ENCODE results near the gene C17orf107.

Gene C17orf107

GRCh38 chr17:4940555-4941318, 41.4 kb downstream of the C17orf107 start:
- Histone ChIP-seq H2AFZ (ENCODE audit: low read length) (peak overlapping the region; percentile 90), H2BK12ac (ENCODE audit: low read length) (no peak overlapping the region), H4K91ac (ENCODE audit: low read depth, low read length, poor library complexity) (no peak overlapping the region), H3K4me1 (ENCODE audit: control insufficient read depth in 2 of 2, insufficient read depth in 1 of 2, low read depth in 1 of 2, low read length in 2 of 2) (peaks cover 12% of the 10 kb centered on the region in 2 donors), H3K79me1 (ENCODE audit: low read depth, low read length) (peaks cover 24% of the 10 kb centered on the region), H3K4ac (ENCODE audit: low read length) (peak overlapping the region; percentile 30), H3K9ac (ENCODE audit: low read depth, low read length, poor library complexity) (peak overlapping the region; percentile 95), H2BK15ac (ENCODE audit: low read length) (no peak overlapping the region), H2BK5ac (ENCODE audit: low read length) (no peak overlapping the region), H3K14ac (ENCODE audit: low read length) (no peak overlapping the region), H4K8ac (ENCODE audit: low read depth, low read length) (no peak overlapping the region), H3K4me2 (ENCODE audit: insufficient read depth, low read length, poor library complexity, severe bottlenecking) (peak overlapping the region; percentile 95), H2BK120ac (ENCODE audit: low read depth, low read length) (no peak overlapping the region), H3K9me3 (replicated peaks in 1 of 2; ENCODE audit: control insufficient read depth in 2 of 2, insufficient read depth in 1 of 2, low read depth in 1 of 2, low read length in 2 of 2) (no peaks in the 10 kb centered on the region), H3K27me3 (ENCODE audit: control insufficient read depth in 3 of 3, insufficient read depth in 3 of 3, low read depth in 1 of 3, low read length in 3 of 3) (no peaks in the 10 kb centered on the region), H3K23ac (ENCODE audit: low read depth, low read length, poor library complexity) (no peak overlapping the region), H2AK5ac (ENCODE audit: low read depth, low read length) (peak overlapping the region; percentile 88), H3K18ac (ENCODE audit: low read length) (peak overlapping the region; percentile 32), H3K4me3 (ENCODE audit: low read length in 2 of 2) (peak overlapping the region; percentile 93 to 95), H3K27ac (replicated peaks; ENCODE audit: low read length) (peak overlapping the region; percentile 95), H3K36me3 (replicated peaks in 1 of 2; ENCODE audit: control insufficient read depth in 2 of 2, insufficient read depth in 2 of 2, low read length in 2 of 2) (peaks cover 51 to 72% of the 10 kb centered on the region in 2 donors)
- DNase-seq (ENCODE audit: low spot score) = no peak
- WGBS, 2 donors (ENCODE audit: extremely low coverage in 2 of 2, insufficient read length in 2 of 2, insufficient replicate concordance in 1 of 2) = no CpG with 5 or more reads among the region's 29 CpGs

GRCh38 chr17:4941319-4941610, 41.9 kb downstream of the C17orf107 start:
- Histone ChIP-seq H2BK12ac (ENCODE audit: low read length) (no peak overlapping the region), H2BK15ac (ENCODE audit: low read length) (no peak overlapping the region), H3K14ac (ENCODE audit: low read length) (no peak overlapping the region), H2BK5ac (ENCODE audit: low read length) (no peak overlapping the region), H3K9me3 (replicated peaks in 1 of 2; ENCODE audit: control insufficient read depth in 2 of 2, insufficient read depth in 1 of 2, low read depth in 1 of 2, low read length in 2 of 2) (no peaks in the 10 kb centered on the region), H3K36me3 (replicated peaks in 1 of 2; ENCODE audit: control insufficient read depth in 2 of 2, insufficient read depth in 2 of 2, low read length in 2 of 2) (peaks cover 54 to 72% of the 10 kb centered on the region in 2 donors), H3K79me1 (ENCODE audit: low read depth, low read length) (peaks cover 26% of the 10 kb centered on the region), H2BK120ac (ENCODE audit: low read depth, low read length) (no peak overlapping the region), H3K4ac (ENCODE audit: low read length) (no peak overlapping the region), H3K23ac (ENCODE audit: low read depth, low read length, poor library complexity) (no peak overlapping the region), H4K8ac (ENCODE audit: low read depth, low read length) (no peak overlapping the region), H3K9ac (ENCODE audit: low read depth, low read length, poor library complexity) (no peak overlapping the region), H3K4me1 (ENCODE audit: control insufficient read depth in 2 of 2, insufficient read depth in 1 of 2, low read depth in 1 of 2, low read length in 2 of 2) (peaks cover 13 to 15% of the 10 kb centered on the region in 2 donors), H3K18ac (ENCODE audit: low read length) (no peak overlapping the region), H3K27ac (replicated peaks; ENCODE audit: low read length) (no peak overlapping the region), H3K4me3 (ENCODE audit: low read length in 2 of 2) (peak overlapping the region in 1 of 2 donors; percentile 93), H2AK5ac (ENCODE audit: low read depth, low read length) (no peak overlapping the region), H3K27me3 (ENCODE audit: control insufficient read depth in 3 of 3, insufficient read depth in 3 of 3, low read depth in 1 of 3, low read length in 3 of 3) (no peaks in the 10 kb centered on the region), H4K91ac (ENCODE audit: low read depth, low read length, poor library complexity) (no peak overlapping the region), H2AFZ (ENCODE audit: low read length) (no peak overlapping the region), H3K4me2 (ENCODE audit: insufficient read depth, low read length, poor library complexity, severe bottlenecking) (peak overlapping the region; percentile 95)
- no CpG with 5 or more reads among the region's 4 CpGs for WGBS, 2 donors (ENCODE audit: extremely low coverage in 2 of 2, insufficient read length in 2 of 2, insufficient replicate concordance in 1 of 2)
- DNase-seq (ENCODE audit: low spot score) = no peak

GRCh38 chr17:4942760-4943508, 43.6 kb downstream of the C17orf107 start:
- H4K91ac ChIP-seq (ENCODE audit: low read depth, low read length, poor library complexity) = no peak overlapping the region
- H3K23ac ChIP-seq (ENCODE audit: low read depth, low read length, poor library complexity) = no peak overlapping the region
- H3K27ac ChIP-seq (replicated peaks; ENCODE audit: low read length) = no peak overlapping the region
- no peak overlapping the region for H2AFZ ChIP-seq (ENCODE audit: low read length)
- peak overlapping the region in 1 of 2 donors; percentile 4 for H3K4me3 ChIP-seq (ENCODE audit: low read length in 2 of 2)
- H3K9ac ChIP-seq (ENCODE audit: low read depth, low read length, poor library complexity) = no peak overlapping the region
- WGBS, 2 donors (ENCODE audit: extremely low coverage in 2 of 2, insufficient read length in 2 of 2, insufficient replicate concordance in 1 of 2) = no CpG with 5 or more reads among the region's 13 CpGs
- no peak overlapping the region for H4K8ac ChIP-seq (ENCODE audit: low read depth, low read length)
- H2BK12ac ChIP-seq (ENCODE audit: low read length) = no peak overlapping the region
- no peaks in the 10 kb centered on the region for H3K9me3 ChIP-seq (replicated peaks in 1 of 2; ENCODE audit: control insufficient read depth in 2 of 2, insufficient read depth in 1 of 2, low read depth in 1 of 2, low read length in 2 of 2)
- peaks cover 22% of the 10 kb centered on the region for H3K79me1 ChIP-seq (ENCODE audit: low read depth, low read length)
- H3K4ac ChIP-seq (ENCODE audit: low read length) = no peak overlapping the region
- no peak overlapping the region for H3K14ac ChIP-seq (ENCODE audit: low read length)
- H3K36me3 ChIP-seq (replicated peaks in 1 of 2; ENCODE audit: control insufficient read depth in 2 of 2, insufficient read depth in 2 of 2, low read length in 2 of 2) = peaks cover 45 to 64% of the 10 kb centered on the region in 2 donors
- H2BK15ac ChIP-seq (ENCODE audit: low read length) = no peak overlapping the region
- no peaks in the 10 kb centered on the region for H3K27me3 ChIP-seq (ENCODE audit: control insufficient read depth in 3 of 3, insufficient read depth in 3 of 3, low read depth in 1 of 3, low read length in 3 of 3)
- H3K4me2 ChIP-seq (ENCODE audit: insufficient read depth, low read length, poor library complexity, severe bottlenecking) = no peak overlapping the region
- peaks cover 17 to 20% of the 10 kb centered on the region in 2 donors for H3K4me1 ChIP-seq (ENCODE audit: control insufficient read depth in 2 of 2, insufficient read depth in 1 of 2, low read depth in 1 of 2, low read length in 2 of 2)
- no peak overlapping the region for H2BK120ac ChIP-seq (ENCODE audit: low read depth, low read length)
- H2BK5ac ChIP-seq (ENCODE audit: low read length) = no peak overlapping the region
- no peak for DNase-seq (ENCODE audit: low spot score)
- H2AK5ac ChIP-seq (ENCODE audit: low read depth, low read length) = no peak overlapping the region
- no peak overlapping the region for H3K18ac ChIP-seq (ENCODE audit: low read length)

GRCh38 chr17:4944163-4944553, 44.8 kb downstream of the C17orf107 start:
- no peak for DNase-seq (ENCODE audit: low spot score)
- Histone ChIP-seq H4K91ac (ENCODE audit: low read depth, low read length, poor library complexity) (no peak overlapping the region), H3K27me3 (ENCODE audit: control insufficient read depth in 3 of 3, insufficient read depth in 3 of 3, low read depth in 1 of 3, low read length in 3 of 3) (no peaks in the 10 kb centered on the region), H4K8ac (ENCODE audit: low read depth, low read length) (no peak overlapping the region), H3K4me2 (ENCODE audit: insufficient read depth, low read length, poor library complexity, severe bottlenecking) (no peak overlapping the region), H2BK12ac (ENCODE audit: low read length) (no peak overlapping the region), H2BK15ac (ENCODE audit: low read length) (no peak overlapping the region), H3K9me3 (replicated peaks in 1 of 2; ENCODE audit: control insufficient read depth in 2 of 2, insufficient read depth in 1 of 2, low read depth in 1 of 2, low read length in 2 of 2) (no peaks in the 10 kb centered on the region), H2BK120ac (ENCODE audit: low read depth, low read length) (no peak overlapping the region), H2AK5ac (ENCODE audit: low read depth, low read length) (no peak overlapping the region), H2BK5ac (ENCODE audit: low read length) (no peak overlapping the region), H3K23ac (ENCODE audit: low read depth, low read length, poor library complexity) (peak overlapping the region; percentile 12), H3K27ac (replicated peaks; ENCODE audit: low read length) (no peak overlapping the region), H3K79me1 (ENCODE audit: low read depth, low read length) (peaks cover 14% of the 10 kb centered on the region), H3K9ac (ENCODE audit: low read depth, low read length, poor library complexity) (no peak overlapping the region), H3K36me3 (replicated peaks in 1 of 2; ENCODE audit: control insufficient read depth in 2 of 2, insufficient read depth in 2 of 2, low read length in 2 of 2) (peaks cover 40 to 56% of the 10 kb centered on the region in 2 donors), H3K4me3 (ENCODE audit: low read length in 2 of 2) (no peak overlapping the region), H3K18ac (ENCODE audit: low read length) (no peak overlapping the region), H2AFZ (ENCODE audit: low read length) (no peak overlapping the region), H3K14ac (ENCODE audit: low read length) (no peak overlapping the region), H3K4ac (ENCODE audit: low read length) (no peak overlapping the region), H3K4me1 (ENCODE audit: control insufficient read depth in 2 of 2, insufficient read depth in 1 of 2, low read depth in 1 of 2, low read length in 2 of 2) (peaks cover 11 to 12% of the 10 kb centered on the region in 2 donors)
- no CpG with 5 or more reads among the region's 3 CpGs for WGBS, 2 donors (ENCODE audit: extremely low coverage in 2 of 2, insufficient read length in 2 of 2, insufficient replicate concordance in 1 of 2)
